NB4 (cell line): ENCODE results near the gene CDKN2B-AS1.

ENCODE experiments used
- DNase-seq: peaks from one replicate; pipeline ENCODE4 v3.0.0; 2010; ENCODE audit warnings: low read depth
- H3K4me3 ChIP-seq: one replicate; pipeline ENCODE4 v1.5.1; 2011; ENCODE audit warnings: mild to moderate bottlenecking, low read depth, low read length, moderate library complexity
- CTCF ChIP-seq: IDR thresholded peaks from one replicate; pipeline ENCODE4 v1.5.1; 2012; ENCODE audit warnings: low read depth, low read length
- MAX ChIP-seq: IDR thresholded peaks from 2 replicates; pipeline ENCODE4 v1.6.1; 2011; ENCODE audit warnings: low read depth, low read length
- MYC ChIP-seq: IDR thresholded peaks from 2 replicates; pipeline ENCODE4 v1.6.1; 2011; ENCODE audit warnings: low read depth, low read length
- POLR2A ChIP-seq: IDR thresholded peaks from 2 replicates; pipeline ENCODE4 v1.6.1; 2011; ENCODE audit warnings: mild to moderate bottlenecking; ENCODE audit not compliant: insufficient read length; ENCODE audit errors: extremely low read depth

The CDKN2B-AS1 gene

GRCh38 chr9:22158927-22159346, 164.3 kb downstream of the CDKN2B-AS1 start:
- no peak for DNase-seq
- TF ChIP-seq POLR2A = no peak
- TF ChIP-seq MYC = no peak
- no peak for TF ChIP-seq CTCF

GRCh38 chr9:22159586-22159985, 165.0 kb downstream of the CDKN2B-AS1 start:
- no peak for DNase-seq
- TF ChIP-seq CTCF (no peak), MYC (no peak), MAX (no peak), POLR2A (no peak)
- H3K4me3 ChIP-seq = no peak overlapping the region

More at GRCh38 chr9:22158927-22159346, 164.3 kb downstream of the CDKN2B-AS1 start:
- no peak overlapping the region for H3K4me3 ChIP-seq

GRCh38 chr9:22160221-22160620, 165.6 kb downstream of the CDKN2B-AS1 start:
- no peak for TF ChIP-seq MAX
- H3K4me3 ChIP-seq = no peak overlapping the region
- DNase-seq = no peak

GRCh38 chr9:22165144-22165543, 170.6 kb downstream of the CDKN2B-AS1 start:
- no peak for DNase-seq
- no peak overlapping the region for H3K4me3 ChIP-seq
- no peak for TF ChIP-seq MAX
- TF ChIP-seq POLR2A = no peak
- no peak for TF ChIP-seq CTCF
- no peak for TF ChIP-seq MYC

GRCh38 chr9:22169243-22169642, 174.7 kb downstream of the CDKN2B-AS1 start:
- H3K4me3 ChIP-seq = no peak overlapping the region
- DNase-seq = no peak

GRCh38 chr9:22169727-22170503, 175.3 kb downstream of the CDKN2B-AS1 start:
- TF ChIP-seq CTCF = no peak
- no peak for TF ChIP-seq MYC
- TF ChIP-seq MAX = no peak
- no peak for TF ChIP-seq POLR2A
- no peak overlapping the region for H3K4me3 ChIP-seq
- no peak for DNase-seq

More at GRCh38 chr9:22169243-22169642, 174.7 kb downstream of the CDKN2B-AS1 start:
- no peak for TF ChIP-seq POLR2A
- no peak for TF ChIP-seq MAX
- TF ChIP-seq CTCF = no peak
- no peak for TF ChIP-seq MYC
